MCF 10A (cell line): ENCODE measurements around the gene ADIG. TPM values are rescaled to one million over a fixed set of nuclear protein-coding genes. Genes with fewer than 3 reads are reported as not detected.
"Not testable (repeated sequence)": the region's sequence is repeated elsewhere in the genome, so short reads cannot be mapped to it uniquely, and the experiment has no call there.

Experiments
- BruUV-seq: library from RNA; stranded (reverse); fragments of 400-500 nt; replicated peaks from 2 replicates; lab custom pipeline; 2021; lab: Mats Ljungman, UMichigan
- CTCF ChIA-PET: fragments of 300-600 bp; sonication (Branson Sonifier 250); formaldehyde crosslinking; extraction: SDS; loops from one replicate; lab custom pipeline; 2021; ENCODE audit warnings: antibody characterized with exemption, inconsistent platforms; lab: Yijun Ruan, JAX
- POLR2A ChIA-PET: fragments of 300-600, 350-650 bp; sonication (Branson Sonifier 250); formaldehyde crosslinking; extraction: SDS; loops from one replicate; lab custom pipeline; 2020; ENCODE audit warnings: antibody characterized with exemption, inconsistent platforms; lab: Yijun Ruan, JAX
- DNase-seq: peaks from one replicate; pipeline ENCODE4 v3.0.0-alpha.2; 2018; ENCODE audit not compliant: unreplicated experiment
- H3K27ac Mint-ChIP-seq: one replicate; pipeline ENCODE4 v1.8.0; 2022; ENCODE audit warnings: mild to moderate bottlenecking, low read depth, mixed read lengths; ENCODE audit not compliant: unreplicated experiment
- H3K27me3 Mint-ChIP-seq: one replicate; pipeline ENCODE4 v1.8.0; 2022; ENCODE audit warnings: mixed read lengths; ENCODE audit not compliant: insufficient read depth, unreplicated experiment
- H3K36me3 Mint-ChIP-seq: one replicate; pipeline ENCODE4 v1.8.0; 2022; ENCODE audit warnings: mild to moderate bottlenecking, moderate library complexity, mixed read lengths; ENCODE audit not compliant: insufficient read depth, unreplicated experiment
- H3K4me1 Mint-ChIP-seq: one replicate; pipeline ENCODE4 v1.8.0; 2022; ENCODE audit warnings: mixed read lengths; ENCODE audit not compliant: insufficient read depth, unreplicated experiment
- H3K4me3 Mint-ChIP-seq: one replicate; pipeline ENCODE4 v1.8.0; 2022; ENCODE audit warnings: mild to moderate bottlenecking, moderate library complexity, mixed read lengths; ENCODE audit not compliant: unreplicated experiment
- H3K9me3 Mint-ChIP-seq: one replicate; pipeline ENCODE4 v1.8.0; 2022; ENCODE audit warnings: mixed read lengths; ENCODE audit not compliant: unreplicated experiment
- intact Hi-C: fragments of 100-400 bp; cut with micrococcal nuclease; formaldehyde crosslinking; loops from 2 replicates; pipeline ENCODE4 v1.14.1; 2022
- total RNA-seq: library from RNA; stranded (reverse); gene quantifications from 2 replicates; pipeline ENCODE4 v1.2.3, GENCODE V29; 2022
- TF ChIP-seq, protein P1 (sequence below): fragments of 200-600 bp; IDR thresholded peaks from one replicate; pipeline ENCODE4 v1.8.0; 2022; ENCODE audit warnings: antibody characterized with exemption, mild to moderate bottlenecking; ENCODE audit not compliant: unreplicated experiment

Gene ADIG
- total RNA-seq, 1 experiment from 2014 or later = not detected

DNA sequence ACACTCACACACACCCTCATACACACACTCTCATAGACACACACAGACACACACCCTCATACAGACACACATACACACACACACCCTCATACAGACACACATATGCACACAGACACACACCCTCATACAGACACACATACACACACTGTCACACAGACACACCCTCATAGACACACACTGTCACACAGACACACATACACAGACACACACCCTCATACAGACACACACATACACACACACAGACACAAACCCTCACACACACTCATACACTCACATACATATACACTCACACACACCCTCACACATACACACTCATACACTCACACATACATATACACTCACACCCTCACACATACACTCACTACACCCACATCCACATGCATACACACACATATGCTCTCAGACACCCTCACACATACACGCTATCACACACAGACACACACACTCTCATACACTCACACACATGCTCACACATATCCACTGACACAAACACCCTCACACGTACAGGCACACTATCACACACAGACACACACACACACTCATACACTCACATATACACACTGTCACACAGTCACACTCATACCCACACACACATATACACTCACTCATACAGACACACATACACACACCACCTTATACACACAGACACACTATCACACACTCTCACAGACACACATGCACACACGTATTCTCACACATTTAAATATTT lies 9.1 kb downstream of the ADIG start:
- Mint-ChIP-seq H3K27ac (no peak overlapping the region), H3K27me3 (no peaks in the 10 kb centered on the region), H3K9me3 (no peaks in the 10 kb centered on the region), H3K36me3 (no peaks in the 10 kb centered on the region), H3K4me3 (no peak overlapping the region), H3K4me1 (no peaks in the 10 kb centered on the region)
- intact Hi-C loops = no loop called here
- DNase-seq = no peak
- TF ChIP-seq, protein P1, sequence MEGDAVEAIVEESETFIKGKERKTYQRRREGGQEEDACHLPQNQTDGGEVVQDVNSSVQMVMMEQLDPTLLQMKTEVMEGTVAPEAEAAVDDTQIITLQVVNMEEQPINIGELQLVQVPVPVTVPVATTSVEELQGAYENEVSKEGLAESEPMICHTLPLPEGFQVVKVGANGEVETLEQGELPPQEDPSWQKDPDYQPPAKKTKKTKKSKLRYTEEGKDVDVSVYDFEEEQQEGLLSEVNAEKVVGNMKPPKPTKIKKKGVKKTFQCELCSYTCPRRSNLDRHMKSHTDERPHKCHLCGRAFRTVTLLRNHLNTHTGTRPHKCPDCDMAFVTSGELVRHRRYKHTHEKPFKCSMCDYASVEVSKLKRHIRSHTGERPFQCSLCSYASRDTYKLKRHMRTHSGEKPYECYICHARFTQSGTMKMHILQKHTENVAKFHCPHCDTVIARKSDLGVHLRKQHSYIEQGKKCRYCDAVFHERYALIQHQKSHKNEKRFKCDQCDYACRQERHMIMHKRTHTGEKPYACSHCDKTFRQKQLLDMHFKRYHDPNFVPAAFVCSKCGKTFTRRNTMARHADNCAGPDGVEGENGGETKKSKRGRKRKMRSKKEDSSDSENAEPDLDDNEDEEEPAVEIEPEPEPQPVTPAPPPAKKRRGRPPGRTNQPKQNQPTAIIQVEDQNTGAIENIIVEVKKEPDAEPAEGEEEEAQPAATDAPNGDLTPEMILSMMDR = no peak
- ChIA-PET POLR2A (interaction anchor here (2.0 kb wide), 1 partner anchor 14 kb away, joined by 4 read pairs; no protein-coding TSS in a partner anchor), CTCF (interaction anchor here (0.6 kb wide), 1 partner anchor 265 kb away, joined by 3 read pairs; no protein-coding TSS in a partner anchor)
- no TSS peak for BruUV-seq

DNA sequence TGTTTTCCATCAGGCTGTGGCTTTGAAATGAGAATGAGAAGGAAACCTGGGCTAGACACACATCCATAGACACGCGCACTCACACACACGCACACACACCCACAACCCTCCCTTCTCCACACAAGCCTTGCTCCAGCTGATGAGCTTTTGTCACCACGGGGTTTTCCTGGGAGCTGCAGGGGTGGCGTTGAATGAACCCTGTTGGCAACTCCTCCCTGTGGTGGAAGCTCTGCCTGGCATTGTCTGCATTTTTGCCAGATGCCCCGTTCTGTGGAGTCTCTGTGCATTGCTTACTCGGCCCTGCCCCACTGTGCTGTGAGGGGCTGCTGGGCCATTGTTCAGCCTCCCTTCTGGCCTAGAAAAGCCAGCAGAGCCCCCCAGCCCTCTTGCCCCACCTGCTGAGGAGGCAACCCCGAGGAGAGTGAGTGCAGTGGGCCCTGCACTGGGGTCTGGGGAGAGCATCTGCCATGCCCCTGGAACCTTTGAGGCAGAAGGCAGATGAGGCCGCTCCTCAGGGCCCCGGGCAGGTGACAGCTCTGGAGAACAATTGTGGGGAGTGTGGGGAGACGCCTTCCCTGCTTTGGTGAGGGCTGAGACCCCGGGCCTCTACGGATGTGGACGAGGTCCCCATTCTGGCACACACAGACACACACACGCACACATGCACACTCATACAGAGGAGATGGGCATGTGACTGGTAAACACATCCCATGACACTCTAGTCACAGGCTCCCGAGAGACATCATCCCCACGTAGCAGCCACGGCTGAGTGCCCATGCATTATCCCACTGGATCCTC lies 9.9 kb downstream of the ADIG start:
- BruUV-seq = no TSS peak
- intact Hi-C loops = no loop called here
- Mint-ChIP-seq H3K36me3 (no peaks in the 10 kb centered on the region), H3K27ac (no peak overlapping the region), H3K4me1 (no peaks in the 10 kb centered on the region), H3K9me3 (no peaks in the 10 kb centered on the region), H3K4me3 (no peak overlapping the region), H3K27me3 (no peaks in the 10 kb centered on the region)
- POLR2A ChIA-PET = interaction anchor here (0.5 to 0.7 kb wide), 4 partner anchors 14 to 1441 kb away, joined by 3 to 4 read pairs (median 3); no protein-coding TSS in a partner anchor
- TF ChIP-seq, protein P1 = no peak
- CTCF ChIA-PET = no interaction called here
- DNase-seq = no peak

DNA sequence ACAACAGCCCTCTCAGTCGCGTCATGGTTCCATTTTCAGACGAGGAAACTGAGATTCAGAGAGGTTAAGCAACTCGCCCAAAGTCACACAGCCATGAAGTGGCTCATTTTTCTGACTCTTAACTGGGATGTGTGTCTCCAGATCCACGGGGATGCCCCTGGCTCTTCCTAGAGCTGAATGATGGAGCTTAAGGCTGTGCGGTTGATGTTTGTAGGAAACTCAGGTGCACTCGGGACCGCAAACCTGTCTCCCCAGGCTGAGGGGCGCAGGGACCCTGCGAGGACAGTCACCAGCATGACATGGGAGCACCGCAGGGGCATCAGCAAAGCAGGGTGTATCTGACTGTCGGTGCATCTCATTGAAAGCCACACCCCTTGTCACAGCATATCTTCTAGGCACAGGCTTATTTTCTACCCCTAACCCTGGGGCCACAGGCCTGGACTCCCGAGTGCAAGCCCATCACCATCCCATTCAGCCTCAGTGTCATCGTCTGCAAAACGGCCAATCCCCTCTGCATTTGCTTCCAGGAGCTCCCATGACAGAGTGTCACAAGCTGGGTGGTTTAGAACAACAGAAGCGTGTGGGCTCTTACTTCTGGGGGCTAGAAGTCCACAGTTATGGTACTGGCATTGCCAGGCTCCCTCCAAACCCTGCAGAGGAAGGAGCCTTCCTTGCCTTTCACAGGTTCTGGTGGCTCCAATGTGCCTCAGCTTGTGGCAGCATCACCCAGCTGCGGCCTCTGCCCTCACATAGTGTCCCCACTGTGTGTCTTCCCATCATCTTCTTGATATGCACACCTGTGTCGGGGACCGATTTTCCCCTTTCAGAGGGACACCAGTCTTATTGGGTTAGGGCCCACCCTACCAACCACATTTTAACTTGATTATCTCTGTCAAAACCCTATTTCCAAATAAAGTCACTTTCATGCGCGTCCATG lies 10.7 kb downstream of the ADIG start:
- H3K36me3 Mint-ChIP-seq = no peaks in the 10 kb centered on the region
- intact Hi-C loops = no loop called here
- no peak overlapping the region for H3K27ac Mint-ChIP-seq
- H3K27me3 Mint-ChIP-seq = peaks cover under 1% of the 10 kb centered on the region
- TF ChIP-seq, protein P1 = no peak
- no peak overlapping the region for H3K4me3 Mint-ChIP-seq
- H3K4me1 Mint-ChIP-seq = no peaks in the 10 kb centered on the region
- CTCF ChIA-PET = no interaction called here
- BruUV-seq = no TSS peak
- no peak for DNase-seq
- H3K9me3 Mint-ChIP-seq = no peaks in the 10 kb centered on the region
- POLR2A ChIA-PET = interaction anchor here (0.6 to 0.7 kb wide), 2 partner anchors 13 to 1442 kb away, joined by 3 to 4 read pairs; no protein-coding TSS in a partner anchor

DNA sequence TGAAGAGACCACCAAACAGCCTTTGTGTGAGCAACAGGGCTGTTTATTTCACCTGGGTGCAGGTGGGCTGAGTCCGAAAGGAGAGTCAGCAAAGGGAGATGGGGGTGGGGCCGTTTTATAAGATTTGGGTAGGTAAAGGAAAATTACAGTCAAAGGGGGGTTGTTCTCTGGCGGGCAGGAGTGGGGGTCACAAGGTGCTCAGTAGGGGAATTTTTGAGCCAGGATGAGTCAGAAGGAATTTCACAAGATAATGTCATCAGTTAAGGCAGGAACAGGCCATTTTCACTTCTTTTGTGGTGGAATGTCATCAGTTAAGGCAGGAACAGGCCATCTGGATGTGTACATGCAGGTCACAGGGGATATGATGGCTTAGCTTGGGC lies 11.4 kb downstream of the ADIG start:
- H3K27me3 Mint-ChIP-seq, H3K4me3 Mint-ChIP-seq, BruUV-seq, DNase-seq, H3K4me1 Mint-ChIP-seq, H3K9me3 Mint-ChIP-seq, CTCF ChIA-PET, H3K27ac Mint-ChIP-seq, H3K36me3 Mint-ChIP-seq, intact Hi-C loops, POLR2A ChIA-PET: not testable (repeated sequence)

DNA sequence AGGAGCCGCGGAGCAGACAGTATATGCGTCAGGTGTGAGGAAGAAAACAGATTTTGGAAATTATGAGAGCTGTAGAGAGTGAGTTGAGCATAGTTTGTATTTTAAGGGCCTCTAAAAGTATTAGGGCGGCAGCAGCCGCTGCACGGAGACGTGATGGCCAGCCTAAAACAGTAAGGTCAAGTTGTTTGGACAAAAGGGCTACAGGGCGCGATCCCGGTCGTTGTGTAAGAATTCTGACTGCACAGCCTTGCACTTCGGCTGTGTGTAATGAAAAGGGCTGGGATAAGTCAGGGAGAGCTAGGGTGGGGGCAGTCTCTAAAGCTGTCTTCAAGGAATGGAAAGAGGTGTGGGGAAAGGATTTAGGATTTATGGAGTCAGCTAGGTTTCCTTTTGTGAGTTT lies 13.3 kb downstream of the ADIG start:
- H3K9me3 Mint-ChIP-seq, H3K27ac Mint-ChIP-seq, H3K4me3 Mint-ChIP-seq, H3K4me1 Mint-ChIP-seq, intact Hi-C loops, CTCF ChIA-PET, H3K36me3 Mint-ChIP-seq, DNase-seq, POLR2A ChIA-PET, BruUV-seq: not testable (repeated sequence)
- H3K27me3 Mint-ChIP-seq = peaks cover 15% of the 10 kb centered on the region

DNA sequence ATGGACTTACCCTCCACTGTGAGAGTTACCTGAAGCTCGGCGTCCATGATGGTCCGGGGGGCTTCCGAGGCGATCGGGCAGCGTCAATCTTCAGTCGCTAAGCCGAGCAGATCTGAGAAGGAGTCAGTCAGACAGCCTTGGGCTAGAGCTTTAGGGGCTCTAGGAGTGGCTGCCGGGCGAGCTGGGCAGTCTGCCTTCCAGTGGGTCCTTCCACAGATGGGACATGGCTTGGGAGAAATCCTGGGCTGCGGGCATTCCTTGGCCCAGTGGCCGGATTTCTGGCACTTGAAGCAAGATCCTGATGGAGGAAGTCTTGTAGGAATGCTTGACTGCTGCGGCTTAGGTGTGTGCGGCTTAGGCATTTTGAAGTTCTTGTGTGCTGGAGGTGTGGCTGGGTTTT lies 14.9 kb downstream of the ADIG start:
- BruUV-seq, H3K4me3 Mint-ChIP-seq, DNase-seq: not testable (repeated sequence)

More for the DNA sequence above, 14.9 kb downstream of the ADIG start:
- H3K27me3 Mint-ChIP-seq = peaks cover 15% of the 10 kb centered on the region
- POLR2A ChIA-PET, H3K9me3 Mint-ChIP-seq, H3K36me3 Mint-ChIP-seq, H3K4me1 Mint-ChIP-seq, CTCF ChIA-PET, H3K27ac Mint-ChIP-seq, intact Hi-C loops: not testable (repeated sequence)
